Measurements from ENCODE around the gene SLC50A1.

Gene SLC50A1

GRCh38 chr1:155174324-155175280 lies 39.0 kb downstream of the SLC50A1 start:
- Histone ChIP-seq H3K27ac (ENCODE audit: low read depth, low read length) (no peak overlapping the region), H3K9me3 (ENCODE audit: insufficient read depth, low read length) (no peaks in the 10 kb centered on the region), H4K20me1 (ENCODE audit: low read depth, low read length) (no peaks in the 10 kb centered on the region), H3K9me2 (replicated peaks; ENCODE audit: insufficient read depth, low read length) (no peaks in the 10 kb centered on the region), H3K36me3 (ENCODE audit: low read length) (no peaks in the 10 kb centered on the region), H3F3A (ENCODE audit: insufficient read depth) (peaks cover 7% of the 10 kb centered on the region), H3K4me3 (ENCODE audit: insufficient read depth, low read length, poor library complexity, severe bottlenecking) (peak overlapping the region; percentile 95), H3K4me2 (ENCODE audit: low read depth, low read length, poor library complexity, severe bottlenecking) (peak overlapping the region; percentile 73), H2AFZ (ENCODE audit: low read depth, low read length, severe bottlenecking) (no peak overlapping the region), H3K27me3 (ENCODE audit: low read length) (no peaks in the 10 kb centered on the region), H3K79me2 (ENCODE audit: insufficient read depth, low read length) (peaks cover 14% of the 10 kb centered on the region), H3K9ac (ENCODE audit: low read length) (peak overlapping the region; percentile 98)
- no peak for TF ChIP-seq EZH2phosphoT487 (conservative IDR thresholded peaks at IDR 0.05; ENCODE audit: low read length)
- no peak for TF ChIP-seq CTCF (IDR thresholded peaks at IDR 0.05; ENCODE audit: insufficient read depth, low read length, poor library complexity, severe bottlenecking)

- Histone ChIP-seq H3F3A (ENCODE audit: insufficient read depth) (peaks cover 7% of the 10 kb centered on the region), H3K9ac (ENCODE audit: low read length) (no peak overlapping the region), H3K36me3 (ENCODE audit: low read length) (no peaks in the 10 kb centered on the region), H3K4me3 (ENCODE audit: insufficient read depth, low read length, poor library complexity, severe bottlenecking) (no peak overlapping the region), H4K20me1 (ENCODE audit: low read depth, low read length) (no peaks in the 10 kb centered on the region), H2AFZ (ENCODE audit: low read depth, low read length, severe bottlenecking) (no peak overlapping the region), H3K27me3 (ENCODE audit: low read length) (no peaks in the 10 kb centered on the region), H3K9me2 (replicated peaks; ENCODE audit: insufficient read depth, low read length) (no peaks in the 10 kb centered on the region), H3K79me2 (ENCODE audit: insufficient read depth, low read length) (peaks cover 14% of the 10 kb centered on the region), H3K4me2 (ENCODE audit: low read depth, low read length, poor library complexity, severe bottlenecking) (no peak overlapping the region), H3K27ac (ENCODE audit: low read depth, low read length) (no peak overlapping the region), H3K9me3 (ENCODE audit: insufficient read depth, low read length) (no peaks in the 10 kb centered on the region)
- TF ChIP-seq EZH2phosphoT487 (conservative IDR thresholded peaks at IDR 0.05; ENCODE audit: low read length) = no peak
- no peak for TF ChIP-seq CTCF (IDR thresholded peaks at IDR 0.05; ENCODE audit: insufficient read depth, low read length, poor library complexity, severe bottlenecking)
These were observed 39.8 kb downstream of the SLC50A1 start for GRCh38 chr1:155175281-155175926.

GRCh38 chr1:155175927-155176371 lies 40.3 kb downstream of the SLC50A1 start:
- Histone ChIP-seq H3K9me3 (ENCODE audit: insufficient read depth, low read length) (no peaks in the 10 kb centered on the region), H3F3A (ENCODE audit: insufficient read depth) (peaks cover 7% of the 10 kb centered on the region), H3K4me3 (ENCODE audit: insufficient read depth, low read length, poor library complexity, severe bottlenecking) (no peak overlapping the region), H3K79me2 (ENCODE audit: insufficient read depth, low read length) (peaks cover 14% of the 10 kb centered on the region), H3K9ac (ENCODE audit: low read length) (no peak overlapping the region), H4K20me1 (ENCODE audit: low read depth, low read length) (no peaks in the 10 kb centered on the region), H3K4me2 (ENCODE audit: low read depth, low read length, poor library complexity, severe bottlenecking) (no peak overlapping the region), H3K27ac (ENCODE audit: low read depth, low read length) (no peak overlapping the region), H3K36me3 (ENCODE audit: low read length) (no peaks in the 10 kb centered on the region), H2AFZ (ENCODE audit: low read depth, low read length, severe bottlenecking) (no peak overlapping the region), H3K9me2 (replicated peaks; ENCODE audit: insufficient read depth, low read length) (no peaks in the 10 kb centered on the region), H3K27me3 (ENCODE audit: low read length) (no peaks in the 10 kb centered on the region)
- peak; percentile 16 for TF ChIP-seq CTCF (IDR thresholded peaks at IDR 0.05; ENCODE audit: insufficient read depth, low read length, poor library complexity, severe bottlenecking)
- TF ChIP-seq EZH2phosphoT487 (conservative IDR thresholded peaks at IDR 0.05; ENCODE audit: low read length) = no peak
